Kidney (tissue), 14 donors: ENCODE measurements around the gene SHPK. TPM values are rescaled to one million over a fixed set of nuclear protein-coding genes. Genes with fewer than 3 reads are reported as not detected.
A peak's percentile ranks its signal among the peaks of the same experiment; 100 is the strongest.
"Not testable (repeated sequence)": the region's sequence is repeated elsewhere in the genome, so short reads cannot be mapped to it uniquely, and the experiment has no call there.

ENCODE experiments used
- DNase-seq, 5 donors: peaks; one replicate each; pipeline ENCODE4 v3.0.0-alpha.2; 2013 to 2020
- FAIRE-seq: peaks from 2 replicates; lab custom pipeline; 2012; peaks lifted over from hg19 to GRCh38; lab: Jason Lieb, UNC
- H3K27ac ChIP-seq, 2 donors: one replicate each; pipeline ENCODE4 v1.7.0; 2013; ENCODE audit warnings: low read depth in 2 of 2, low read length in 2 of 2, inconsistent platforms in 1 of 2
- H3K27me3 ChIP-seq: one replicate; pipeline ENCODE4 v1.7.1; 2013; ENCODE audit warnings: low read length, inconsistent platforms; ENCODE audit not compliant: control insufficient read depth, insufficient read depth
- H3K36me3 ChIP-seq, 3 donors: one replicate each; pipeline versions ENCODE4 v1.7.0 to v1.7.1; 2013; ENCODE audit warnings: low read length in 3 of 3, control low read depth in 1 of 3, inconsistent platforms in 1 of 3; ENCODE audit not compliant: insufficient read depth in 3 of 3, control insufficient read depth in 2 of 3
- H3K4me1 ChIP-seq, 3 donors: one replicate each; pipeline versions ENCODE4 v1.7.0 to v1.7.1; 2013; ENCODE audit warnings: low read length in 3 of 3, inconsistent platforms in 1 of 3, low read depth in 1 of 3; ENCODE audit not compliant: control insufficient read depth in 2 of 3, insufficient read depth in 2 of 3
- H3K4me3 ChIP-seq, 3 donors: one replicate each; pipeline versions ENCODE4 v1.7.0 to v1.8.1; 2013; ENCODE audit warnings: low read length in 3 of 3, control low read depth in 1 of 3, inconsistent platforms in 1 of 3
- H3K9ac ChIP-seq, 3 donors: one replicate each; pipeline versions ENCODE4 v1.7.0 to v1.7.1; 2013; ENCODE audit warnings: low read length in 3 of 3, control low read depth in 1 of 3, inconsistent platforms in 1 of 3
- H3K9me3 ChIP-seq, 3 donors: one replicate each; pipeline versions ENCODE4 v1.7.0 to v1.7.1; 2013; ENCODE audit warnings: low read length in 3 of 3, control low read depth in 1 of 3, inconsistent platforms in 1 of 3; ENCODE audit not compliant: control insufficient read depth in 2 of 3, insufficient read depth in 1 of 3
- CTCF ChIP-seq: IDR thresholded peaks from 3 replicates; pipeline ENCODE4 v1.5.1; 2012; ENCODE audit warnings: mild to moderate bottlenecking, moderate library complexity, borderline replicate concordance; ENCODE audit not compliant: insufficient read depth; ENCODE audit errors: extremely low read depth
- intact Hi-C: fragments of 100-400 bp; cut with DNase I; formaldehyde crosslinking; loops from one replicate; pipeline ENCODE4 v1.11.1; 2022
- polyA plus RNA-seq: library from polyadenylated mRNA; stranded (reverse); fragments of 350-450 nt; fragmentation: Illumina TruSeq; extraction: RNeasy Lipid Tissue Mini Kit (QIAGEN cat#74804); gene quantifications from one replicate; pipeline ENCODE4 v1.2.3, GENCODE V29; 2014; ENCODE audit warnings: low read depth, low replicate concordance; ENCODE audit not compliant: insufficient read depth
- total RNA-seq: library from RNA; stranded (reverse); fragmentation: NEBNext Ultra II Directional; extraction: Animal tissue kit (Norgen Biotek cat#: 25700); gene quantifications from one replicate; pipeline ENCODE4 v1.2.1, GENCODE V29; 2021
- donor health status: control.
- donor health status: control.
- donor health status: control.
- donor health status: control.
- donor health status: control.
- donor health status: DM: yes; HTN: yes; CAD: no.
- donor health status: Normal renal cell carcinoma (clear cell type).

Gene SHPK
- total and polyA plus RNA-seq, 2 donors from 2014 or later = 9.2 to 17.5 TPM

- FAIRE-seq = no peak
- no peaks in the 10 kb centered on the region for H3K27me3 ChIP-seq
- no peaks in the 10 kb centered on the region for H3K4me1 ChIP-seq
- H3K27ac ChIP-seq = no peak overlapping the region
- DNase-seq = peak in 1 of 5 donors; percentile 35
- no peak overlapping the region for H3K9ac ChIP-seq
- TF ChIP-seq CTCF = no peak
- H3K36me3 ChIP-seq = peaks cover 2 to 23% (median 17%) of the 10 kb centered on the region in 3 donors
- H3K4me3 ChIP-seq = no peak overlapping the region
- intact Hi-C loops = no loop called here
- H3K9me3 ChIP-seq = no peaks in the 10 kb centered on the region
Observed at GRCh38 chr17:3583456-3583855, 52.6 kb downstream of the SHPK start.

GRCh38 chr17:3582915-3583314, 53.1 kb downstream of the SHPK start:
- no peaks in the 10 kb centered on the region for H3K4me1 ChIP-seq
- no peak for TF ChIP-seq CTCF
- FAIRE-seq (no peak), DNase-seq (peak in 3 of 5 donors; percentile 14 to 25 (median 15))
- no peak overlapping the region for H3K9ac ChIP-seq
- peaks cover 2 to 23% (median 17%) of the 10 kb centered on the region in 3 donors for H3K36me3 ChIP-seq
- H3K27ac ChIP-seq = no peak overlapping the region
- H3K9me3 ChIP-seq = no peaks in the 10 kb centered on the region
- H3K4me3 ChIP-seq = no peak overlapping the region
- H3K27me3 ChIP-seq = no peaks in the 10 kb centered on the region
- intact Hi-C loops = no loop called here

- H3K9me3 ChIP-seq, H3K9ac ChIP-seq, H3K4me3 ChIP-seq, H3K4me1 ChIP-seq, H3K27ac ChIP-seq, H3K27me3 ChIP-seq, intact Hi-C loops, FAIRE-seq, DNase-seq: not testable (repeated sequence)
- H3K36me3 ChIP-seq = peaks cover 0 to 15% (median 8%) of the 10 kb centered on the region in 3 donors
Observed at GRCh38 chr17:3578667-3579066, 57.4 kb downstream of the SHPK start.

- Histone ChIP-seq H3K36me3 (peaks cover 0 to 12% (median 9%) of the 10 kb centered on the region in 3 donors), H3K9ac (no peak overlapping the region), H3K4me3 (no peak overlapping the region), H3K4me1 (no peaks in the 10 kb centered on the region), H3K27me3 (no peaks in the 10 kb centered on the region), H3K9me3 (no peaks in the 10 kb centered on the region), H3K27ac (no peak overlapping the region)
- intact Hi-C loops = no loop called here
- no peak for TF ChIP-seq CTCF
- peak in 2 of 5 donors; percentile 9 to 50 for DNase-seq
- no peak for FAIRE-seq
Observed at GRCh38 chr17:3576970-3577369, 59.1 kb downstream of the SHPK start.
